ENCODE data around the gene PLAC1. TPM values are rescaled to one million over a fixed set of nuclear protein-coding genes. Genes with fewer than 3 reads are reported as not detected.

PLAC1 gene
- total RNA-seq, 1 experiment from 2014 or later = 2.7 TPM

DNA sequence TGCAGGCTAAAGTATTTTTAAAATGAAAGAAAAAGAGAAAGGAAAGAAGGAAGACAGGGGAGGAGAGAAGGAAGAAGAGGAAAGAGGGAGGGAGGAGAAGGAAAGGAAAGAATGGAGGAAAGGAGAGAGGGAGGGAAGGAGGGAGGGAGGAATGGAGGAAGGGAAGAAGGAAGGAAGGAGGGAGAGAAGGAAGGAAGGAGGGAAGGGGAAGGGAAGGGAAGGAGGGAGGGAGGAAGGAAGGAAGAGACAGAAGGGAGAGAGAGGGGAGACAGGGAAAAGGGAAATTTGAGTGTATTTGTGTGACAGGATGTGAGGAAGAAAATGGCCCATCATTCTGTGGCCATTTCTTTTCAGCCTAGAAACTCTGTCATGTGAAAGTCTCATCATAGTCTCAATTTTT, 14.9 kb upstream of the PLAC1 start:
- H3K4me1 ChIP-seq = peaks cover 12% of the 10 kb centered on the region
- POLR2A ChIA-PET = no interaction called here
- no TSS peak for BruUV-seq (replicated peaks)

DNA sequence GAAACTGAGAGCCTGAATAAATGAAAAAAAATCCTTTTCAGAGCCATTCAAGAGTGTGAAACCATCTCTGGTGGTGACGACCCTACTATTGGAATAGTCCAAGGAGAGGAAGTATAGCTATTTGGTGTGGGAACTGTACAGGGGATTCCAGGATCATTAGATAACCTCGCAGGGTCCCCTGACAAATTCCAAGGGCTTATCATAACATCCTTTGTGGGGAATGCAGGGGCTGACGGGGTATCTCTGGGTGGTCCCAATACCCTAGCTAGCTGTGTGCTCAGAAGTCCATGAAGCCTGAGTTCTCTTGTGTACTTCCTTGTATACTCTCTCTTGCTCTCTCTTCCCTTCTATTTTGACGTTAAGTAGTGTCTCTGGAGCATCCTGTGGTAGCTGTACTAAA, 13.8 kb upstream of the PLAC1 start:
- no peak for DNase-seq
- no peak overlapping the region for H3K4me3 Mint-ChIP-seq (ENCODE audit: unreplicated experiment)
- Histone ChIP-seq H3K4me1 (peaks cover 12% of the 10 kb centered on the region), H3K27me3 (replicated peaks; ENCODE audit: control insufficient read depth, insufficient read depth, low read length) (no peaks in the 10 kb centered on the region), H3K4me3 (ENCODE audit: low read depth, low read length) (no peak overlapping the region), H3K36me3 (ENCODE audit: control insufficient read depth, insufficient read depth, low read length) (no peaks in the 10 kb centered on the region), H3K9me3 (no peaks in the 10 kb centered on the region)
- no TSS peak for BruUV-seq (replicated peaks)
- no peaks in the 10 kb centered on the region for H3K4me1 Mint-ChIP-seq (ENCODE audit: low read depth, unreplicated experiment)
- no peak overlapping the region for H3K27ac Mint-ChIP-seq (ENCODE audit: unreplicated experiment)
- intact Hi-C loops (cut with micrococcal nuclease; ENCODE audit: unreplicated experiment) = loop anchor here (5.0 kb wide), 1 partner anchor 45 kb away; no protein-coding TSS in a partner anchor
- no peaks in the 10 kb centered on the region for H3K27me3 Mint-ChIP-seq (ENCODE audit: insufficient read depth, unreplicated experiment)
- no peaks in the 10 kb centered on the region for H3K36me3 Mint-ChIP-seq (ENCODE audit: insufficient read depth, unreplicated experiment)
- no peaks in the 10 kb centered on the region for H3K9me3 Mint-ChIP-seq (ENCODE audit: unreplicated experiment)
- TF ChIP-seq, protein P1, sequence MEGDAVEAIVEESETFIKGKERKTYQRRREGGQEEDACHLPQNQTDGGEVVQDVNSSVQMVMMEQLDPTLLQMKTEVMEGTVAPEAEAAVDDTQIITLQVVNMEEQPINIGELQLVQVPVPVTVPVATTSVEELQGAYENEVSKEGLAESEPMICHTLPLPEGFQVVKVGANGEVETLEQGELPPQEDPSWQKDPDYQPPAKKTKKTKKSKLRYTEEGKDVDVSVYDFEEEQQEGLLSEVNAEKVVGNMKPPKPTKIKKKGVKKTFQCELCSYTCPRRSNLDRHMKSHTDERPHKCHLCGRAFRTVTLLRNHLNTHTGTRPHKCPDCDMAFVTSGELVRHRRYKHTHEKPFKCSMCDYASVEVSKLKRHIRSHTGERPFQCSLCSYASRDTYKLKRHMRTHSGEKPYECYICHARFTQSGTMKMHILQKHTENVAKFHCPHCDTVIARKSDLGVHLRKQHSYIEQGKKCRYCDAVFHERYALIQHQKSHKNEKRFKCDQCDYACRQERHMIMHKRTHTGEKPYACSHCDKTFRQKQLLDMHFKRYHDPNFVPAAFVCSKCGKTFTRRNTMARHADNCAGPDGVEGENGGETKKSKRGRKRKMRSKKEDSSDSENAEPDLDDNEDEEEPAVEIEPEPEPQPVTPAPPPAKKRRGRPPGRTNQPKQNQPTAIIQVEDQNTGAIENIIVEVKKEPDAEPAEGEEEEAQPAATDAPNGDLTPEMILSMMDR (IDR thresholded peaks at IDR 0.05; ENCODE audit: insufficient read depth in 1 of 2, low read depth in 1 of 2, low read length in 1 of 2, severe bottlenecking in 1 of 2, unreplicated experiment in 1 of 2) = no peak
- ChIA-PET CTCF (no interaction called here), POLR2A (no interaction called here)

More for the DNA sequence above, 14.9 kb upstream of the PLAC1 start:
- CTCF ChIA-PET = no interaction called here
- H3K27me3 Mint-ChIP-seq (ENCODE audit: insufficient read depth, unreplicated experiment) = no peaks in the 10 kb centered on the region
- no peaks in the 10 kb centered on the region for H3K9me3 Mint-ChIP-seq (ENCODE audit: unreplicated experiment)
- no peak overlapping the region for H3K4me3 Mint-ChIP-seq (ENCODE audit: unreplicated experiment)
- no peaks in the 10 kb centered on the region for H3K4me1 Mint-ChIP-seq (ENCODE audit: low read depth, unreplicated experiment)
- no peaks in the 10 kb centered on the region for H3K36me3 Mint-ChIP-seq (ENCODE audit: insufficient read depth, unreplicated experiment)
- no peak for DNase-seq
- TF ChIP-seq, protein P1 (IDR thresholded peaks at IDR 0.05; ENCODE audit: insufficient read depth in 1 of 2, low read depth in 1 of 2, low read length in 1 of 2, severe bottlenecking in 1 of 2, unreplicated experiment in 1 of 2) = no peak
- no peak overlapping the region for H3K27ac Mint-ChIP-seq (ENCODE audit: unreplicated experiment)
- Histone ChIP-seq H3K27me3 (replicated peaks; ENCODE audit: control insufficient read depth, insufficient read depth, low read length) (no peaks in the 10 kb centered on the region), H3K36me3 (ENCODE audit: control insufficient read depth, insufficient read depth, low read length) (no peaks in the 10 kb centered on the region), H3K4me3 (ENCODE audit: low read depth, low read length) (no peak overlapping the region), H3K9me3 (no peaks in the 10 kb centered on the region)
- intact Hi-C loops (cut with micrococcal nuclease; ENCODE audit: unreplicated experiment) = loop anchor here (5.0 kb wide), 1 partner anchor 44 kb away; no protein-coding TSS in a partner anchor

DNA sequence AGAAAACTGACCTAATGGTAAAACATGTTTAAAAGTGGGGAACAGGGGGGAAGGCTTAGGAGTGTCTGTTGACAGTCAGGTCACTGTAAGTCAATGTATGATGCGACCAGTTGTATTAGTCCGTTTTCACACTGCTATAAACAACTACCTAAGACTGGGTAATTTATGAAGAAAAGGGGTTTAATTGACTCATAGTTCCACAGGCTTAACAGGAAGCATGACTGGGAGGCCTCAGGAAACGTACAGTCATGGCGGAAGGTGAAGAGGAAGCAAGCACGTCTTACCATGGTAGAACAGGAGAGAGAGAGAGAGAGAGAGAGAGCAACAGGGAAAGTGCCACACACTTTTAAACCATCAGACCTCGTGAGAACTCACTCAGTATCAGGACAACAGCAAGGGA, 13.0 kb upstream of the PLAC1 start:
- no peaks in the 10 kb centered on the region for H3K27me3 ChIP-seq (replicated peaks; ENCODE audit: control insufficient read depth, insufficient read depth, low read length)

More for the DNA sequence above, 13.0 kb upstream of the PLAC1 start:
- Mint-ChIP-seq H3K27me3 (ENCODE audit: insufficient read depth, unreplicated experiment) (no peaks in the 10 kb centered on the region), H3K36me3 (ENCODE audit: insufficient read depth, unreplicated experiment) (no peaks in the 10 kb centered on the region), H3K27ac (ENCODE audit: unreplicated experiment) (no peak overlapping the region), H3K4me3 (ENCODE audit: unreplicated experiment) (no peak overlapping the region), H3K9me3 (ENCODE audit: unreplicated experiment) (no peaks in the 10 kb centered on the region), H3K4me1 (ENCODE audit: low read depth, unreplicated experiment) (no peaks in the 10 kb centered on the region)
- intact Hi-C loops (cut with micrococcal nuclease; ENCODE audit: unreplicated experiment) = loop anchor here (5.0 kb wide), 1 partner anchor 46 kb away; no protein-coding TSS in a partner anchor
- Histone ChIP-seq H3K4me1 (peaks cover 12% of the 10 kb centered on the region), H3K4me3 (ENCODE audit: low read depth, low read length) (no peak overlapping the region), H3K36me3 (ENCODE audit: control insufficient read depth, insufficient read depth, low read length) (no peaks in the 10 kb centered on the region), H3K9me3 (no peaks in the 10 kb centered on the region)
- ChIA-PET POLR2A (no interaction called here), CTCF (no interaction called here)
- DNase-seq = no peak
- BruUV-seq (replicated peaks) = no TSS peak
- TF ChIP-seq, protein P1 (IDR thresholded peaks at IDR 0.05; ENCODE audit: insufficient read depth in 1 of 2, low read depth in 1 of 2, low read length in 1 of 2, severe bottlenecking in 1 of 2, unreplicated experiment in 1 of 2) = no peak

Measured in Caco-2 (cell line).